Measurements from ENCODE around the gene TSGA10IP.
"Not testable (repeated sequence)": the region's sequence is repeated elsewhere in the genome, so short reads cannot be mapped to it uniquely, and the experiment has no call there.

The TSGA10IP gene

DNA sequence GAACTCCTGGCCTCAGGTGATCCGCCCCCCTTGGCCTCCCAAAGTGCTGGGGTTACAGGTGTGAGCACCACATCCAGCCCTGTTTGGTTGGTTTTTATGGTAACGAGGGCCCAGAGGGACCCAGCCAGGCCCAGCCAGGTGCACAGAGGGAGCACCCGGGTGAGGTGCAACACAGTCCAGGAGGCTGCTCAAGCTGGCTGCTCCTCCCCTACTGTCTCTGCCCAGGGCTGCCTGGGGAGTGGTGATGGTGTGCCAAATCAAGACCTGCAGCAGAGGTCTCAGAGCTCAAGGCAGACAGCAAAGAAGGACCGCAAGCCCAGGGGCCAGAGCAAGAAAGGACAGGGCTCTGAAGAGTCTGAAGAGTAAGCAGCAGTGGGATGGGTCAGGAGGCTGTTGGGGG is 1.4 kb downstream of the TSGA10IP start:
- H3K4me3 ChIP-seq (ENCODE audit: low read depth, low read length) = no peak overlapping the region
- DNase-seq (ENCODE audit: low read depth) = no peak
- TF ChIP-seq, protein P1, sequence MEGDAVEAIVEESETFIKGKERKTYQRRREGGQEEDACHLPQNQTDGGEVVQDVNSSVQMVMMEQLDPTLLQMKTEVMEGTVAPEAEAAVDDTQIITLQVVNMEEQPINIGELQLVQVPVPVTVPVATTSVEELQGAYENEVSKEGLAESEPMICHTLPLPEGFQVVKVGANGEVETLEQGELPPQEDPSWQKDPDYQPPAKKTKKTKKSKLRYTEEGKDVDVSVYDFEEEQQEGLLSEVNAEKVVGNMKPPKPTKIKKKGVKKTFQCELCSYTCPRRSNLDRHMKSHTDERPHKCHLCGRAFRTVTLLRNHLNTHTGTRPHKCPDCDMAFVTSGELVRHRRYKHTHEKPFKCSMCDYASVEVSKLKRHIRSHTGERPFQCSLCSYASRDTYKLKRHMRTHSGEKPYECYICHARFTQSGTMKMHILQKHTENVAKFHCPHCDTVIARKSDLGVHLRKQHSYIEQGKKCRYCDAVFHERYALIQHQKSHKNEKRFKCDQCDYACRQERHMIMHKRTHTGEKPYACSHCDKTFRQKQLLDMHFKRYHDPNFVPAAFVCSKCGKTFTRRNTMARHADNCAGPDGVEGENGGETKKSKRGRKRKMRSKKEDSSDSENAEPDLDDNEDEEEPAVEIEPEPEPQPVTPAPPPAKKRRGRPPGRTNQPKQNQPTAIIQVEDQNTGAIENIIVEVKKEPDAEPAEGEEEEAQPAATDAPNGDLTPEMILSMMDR (IDR thresholded peaks at IDR 0.05; ENCODE audit: low read depth, low read length, missing control alignments) = no peak

DNA sequence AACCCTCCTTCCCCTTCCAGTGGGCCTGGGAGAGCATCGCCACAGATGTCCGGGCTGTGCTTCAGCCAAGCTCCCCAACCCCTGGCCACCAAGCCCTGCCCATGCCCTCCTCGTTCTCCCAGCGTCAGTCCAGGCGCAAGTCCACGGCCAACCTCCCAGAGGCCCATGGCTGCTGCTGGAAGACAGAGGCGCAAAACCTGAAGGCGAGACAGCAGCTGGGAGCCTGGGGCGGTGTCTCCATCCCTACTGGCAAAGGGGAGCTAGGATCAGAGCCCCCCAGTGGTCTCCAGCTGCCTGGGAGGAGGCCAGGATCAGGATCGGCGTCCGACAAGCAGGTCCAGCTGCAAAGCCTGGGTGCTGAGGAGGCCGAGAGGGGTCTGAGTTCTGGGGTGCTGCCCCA is 1.9 kb downstream of the TSGA10IP start:
- TF ChIP-seq, protein P1 (IDR thresholded peaks at IDR 0.05; ENCODE audit: low read depth, low read length, missing control alignments) = no peak
- H3K4me3 ChIP-seq (ENCODE audit: low read depth, low read length) = no peak overlapping the region
- DNase-seq (ENCODE audit: low read depth) = no peak

DNA sequence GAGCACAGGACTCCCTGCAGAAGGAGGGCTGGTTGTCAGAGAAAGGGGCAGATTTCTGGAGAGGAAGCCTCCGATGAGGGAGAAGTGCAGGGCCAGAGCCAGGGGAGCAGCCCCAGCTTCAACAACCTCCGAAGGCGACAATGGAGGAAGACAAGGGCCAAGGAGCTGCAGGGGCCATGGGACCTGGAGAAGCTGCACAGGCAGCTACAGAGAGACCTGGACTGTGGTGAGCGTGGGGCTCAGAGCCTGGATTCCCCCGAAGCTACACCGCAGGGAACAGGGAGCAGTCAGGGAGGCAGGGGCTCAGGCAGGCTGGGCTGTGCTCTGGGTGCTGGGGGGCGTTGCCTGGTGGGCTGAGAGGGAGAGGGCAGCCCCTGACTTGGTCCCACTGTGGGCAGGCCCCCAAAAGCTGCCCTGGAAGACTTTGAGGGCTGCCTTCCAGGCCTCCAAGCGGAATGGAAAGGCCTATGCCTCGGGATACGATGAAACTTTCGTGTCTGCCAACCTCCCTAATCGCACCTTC is 2.4 kb downstream of the TSGA10IP start:
- H3K4me3 ChIP-seq (ENCODE audit: low read depth, low read length) = no peak overlapping the region
- DNase-seq (ENCODE audit: low read depth) = no peak
- TF ChIP-seq, protein P1 (IDR thresholded peaks at IDR 0.05; ENCODE audit: low read depth, low read length, missing control alignments) = no peak

DNA sequence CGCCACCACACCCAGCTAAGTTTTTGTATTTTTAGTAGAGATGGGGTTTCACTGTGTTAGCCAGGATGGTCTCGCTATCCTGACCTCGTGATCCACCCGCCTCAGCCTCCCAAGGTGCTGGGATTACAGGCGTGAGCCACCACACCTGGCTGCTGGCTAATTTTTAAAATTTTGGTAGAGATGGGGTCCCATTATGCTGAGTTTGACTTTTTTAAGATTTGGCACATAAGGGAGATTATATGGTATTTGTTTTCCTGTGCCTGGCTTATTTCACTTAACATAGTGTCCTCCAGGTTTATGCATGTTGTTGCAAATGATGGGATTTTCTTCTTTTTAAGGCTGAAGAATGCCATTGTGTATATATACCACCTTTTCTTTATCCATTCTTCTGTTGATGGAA is 5.4 kb downstream of the TSGA10IP start:
- not testable (repeated sequence) for DNase-seq (ENCODE audit: low read depth); H3K4me3 ChIP-seq (ENCODE audit: low read depth, low read length)

DNA sequence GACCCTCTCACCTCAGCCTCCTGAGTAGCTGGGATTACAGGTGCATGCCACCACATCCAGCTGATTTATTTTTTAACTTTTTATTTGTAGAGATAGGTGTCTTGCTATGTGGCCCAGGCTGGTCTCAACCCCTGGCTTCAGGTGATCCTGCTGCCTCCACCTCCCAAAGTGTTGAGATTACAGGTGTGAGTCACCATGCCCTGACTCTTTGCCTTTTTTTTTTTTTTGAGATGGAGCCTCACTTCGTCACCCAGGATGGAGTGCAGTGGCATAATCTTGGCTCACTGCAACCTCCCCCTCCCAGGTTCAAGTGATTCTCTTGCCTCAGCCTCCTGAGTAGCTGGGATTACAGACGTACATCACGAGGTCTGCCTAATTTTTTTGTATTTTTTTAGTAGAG is 6.4 kb downstream of the TSGA10IP start:
- not testable (repeated sequence) for DNase-seq (ENCODE audit: low read depth); H3K4me3 ChIP-seq (ENCODE audit: low read depth, low read length)

DNA sequence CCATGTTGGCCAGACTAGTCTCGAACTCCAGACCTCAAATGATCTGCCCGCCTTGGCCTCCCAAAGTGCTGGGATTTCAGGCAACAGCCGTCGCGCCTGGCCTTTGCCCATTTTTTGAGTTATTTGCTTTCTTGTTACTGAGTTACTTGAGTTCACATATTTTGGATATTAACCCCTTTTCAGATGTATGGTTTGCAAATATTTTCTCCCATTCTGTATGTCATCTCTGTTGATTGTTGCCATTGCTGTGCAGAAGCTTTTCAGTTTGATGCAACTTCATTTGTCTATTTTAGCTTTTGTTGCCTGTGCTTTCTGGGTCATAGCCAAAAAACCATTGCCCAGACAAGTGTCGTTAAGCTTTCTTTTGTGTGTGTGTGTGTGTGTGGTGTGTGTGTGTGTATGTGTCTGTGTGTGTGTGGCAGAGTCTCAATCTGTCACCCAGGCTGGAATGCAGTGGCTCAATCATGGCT is 6.8 kb downstream of the TSGA10IP start:
- TF ChIP-seq, protein P1 (IDR thresholded peaks at IDR 0.05; ENCODE audit: low read depth, low read length, missing control alignments) = no peak
- no peak for DNase-seq (ENCODE audit: low read depth)

DNA sequence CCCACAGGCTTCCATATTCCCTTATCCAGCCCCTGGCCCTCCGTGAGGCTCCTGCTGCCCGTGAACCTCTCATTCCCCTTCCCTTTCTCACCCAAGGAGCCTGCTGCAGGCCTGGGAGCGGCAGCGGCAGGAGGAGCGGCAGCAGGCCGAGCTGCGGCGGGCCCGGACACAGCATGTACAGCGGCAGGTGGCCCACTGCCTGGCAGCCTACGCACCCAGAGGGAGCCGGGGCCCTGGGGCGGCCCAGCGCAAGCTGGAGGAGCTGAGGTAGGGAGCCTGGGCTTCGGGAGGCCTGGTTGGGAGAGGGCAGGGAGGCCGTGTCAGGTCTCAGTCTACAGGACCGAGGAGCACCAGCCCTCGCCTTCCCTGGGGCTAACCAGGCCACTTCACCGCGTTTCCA is 8.2 kb downstream of the TSGA10IP start:
- DNase-seq (ENCODE audit: low read depth) = no peak
- TF ChIP-seq, protein P1 (IDR thresholded peaks at IDR 0.05; ENCODE audit: low read depth, low read length, missing control alignments) = no peak
- H3K4me3 ChIP-seq (ENCODE audit: low read depth, low read length) = no peak overlapping the region

More for the DNA sequence above, 6.8 kb downstream of the TSGA10IP start:
- H3K4me3 ChIP-seq (ENCODE audit: low read depth, low read length) = no peak overlapping the region

DNA sequence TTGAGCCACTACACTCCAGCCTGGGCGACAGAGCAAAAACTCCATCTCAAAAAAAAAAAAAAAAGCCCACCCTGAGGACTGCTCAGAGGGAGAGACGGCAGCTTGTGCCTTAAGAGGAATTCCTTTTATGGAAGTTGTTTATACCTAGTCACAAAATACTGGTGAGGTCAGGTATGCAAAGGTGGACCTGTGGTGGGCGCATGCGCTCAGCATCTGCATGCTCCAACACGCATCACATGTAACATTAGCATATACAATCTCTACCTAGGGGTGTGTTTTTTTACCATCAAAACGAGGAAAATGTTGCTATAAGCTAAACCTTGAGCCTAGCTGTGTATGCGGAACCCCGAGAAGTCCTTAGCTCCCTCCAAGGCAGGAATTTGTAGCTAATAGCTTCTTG is 9.5 kb downstream of the TSGA10IP start:
- no peak for DNase-seq (ENCODE audit: low read depth)
- H3K4me3 ChIP-seq (ENCODE audit: low read depth, low read length) = no peak overlapping the region
- TF ChIP-seq, protein P1 (IDR thresholded peaks at IDR 0.05; ENCODE audit: low read depth, low read length, missing control alignments) = no peak
